Body of pancreas (tissue), 4 donors: ENCODE data around the gene ECM2.

Experiments
- CTCF ChIP-seq, 7 experiments: fragments of 450-650 bp in 4 of 7; fragments of 200-600 bp in 3 of 7; sonication (generic) in 3 of 7; IDR thresholded peaks; one replicate each; pipeline ENCODE4 v1.5.1; 2016 to 2019; ENCODE audit warnings: antibody characterized with exemption in 7 of 7
- POLR2A ChIP-seq, 3 donors: fragments of 450-650 bp; IDR thresholded peaks; one replicate each; pipeline ENCODE4 v1.6.1; 2016; ENCODE audit warnings: antibody characterized with exemption in 3 of 3, mild to moderate bottlenecking in 2 of 3

GRCh38 chr9:92496396-92497176 is 39.2 kb downstream of the ECM2 start:
- no peak for TF ChIP-seq CTCF (IDR thresholded peaks at IDR 0.05)
- TF ChIP-seq POLR2A (IDR thresholded peaks at IDR 0.05) = no peak
